ENCODE data around the gene HMGB1.

Gene HMGB1

DNA sequence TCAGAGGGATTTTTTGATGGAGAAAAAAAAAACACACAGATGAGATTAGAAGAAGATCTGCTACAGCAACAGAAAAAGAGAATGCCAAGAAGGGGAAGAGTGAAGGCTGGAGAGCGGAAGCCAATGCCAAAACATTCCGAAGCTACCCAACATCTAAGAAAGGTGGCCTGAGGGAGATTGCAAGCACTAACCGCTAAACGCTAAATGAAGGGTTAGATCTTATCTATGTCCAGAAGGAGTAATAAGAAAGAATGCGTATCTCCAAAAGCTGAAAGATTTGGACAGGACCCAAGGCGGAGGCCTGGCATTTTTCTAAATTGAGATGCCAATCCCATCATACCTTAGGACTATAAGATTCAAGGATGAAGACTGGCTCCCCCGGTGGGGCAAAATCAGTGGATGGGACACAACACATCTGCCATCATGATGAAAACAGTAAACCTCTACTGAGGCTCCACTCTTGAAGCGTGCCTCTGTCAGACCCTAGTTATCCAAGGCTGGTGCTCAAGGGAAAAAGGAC lies 15.6 kb upstream of the HMGB1 start:
- H3K4me2 ChIP-seq (ENCODE audit: low read depth, low read length, poor library complexity, severe bottlenecking), result no peak overlapping the region
- H3K4me3 ChIP-seq (ENCODE audit: low read length, poor library complexity, severe bottlenecking), result no peak overlapping the region
- no peak overlapping the region for H2AFZ ChIP-seq (ENCODE audit: low read length)
- no peaks in the 10 kb centered on the region for H3K4me1 ChIP-seq (ENCODE audit: insufficient read depth, low read length, poor library complexity, severe bottlenecking)
- H3K9me3 ChIP-seq (ENCODE audit: insufficient read depth, low read depth, low read length), result no peaks in the 10 kb centered on the region
- H3K9me2 ChIP-seq (replicated peaks; ENCODE audit: low read depth, low read length), result no peaks in the 10 kb centered on the region
- H4K20me1 ChIP-seq (ENCODE audit: insufficient read depth, low read length, poor library complexity, severe bottlenecking), result no peaks in the 10 kb centered on the region
- H3K79me2 ChIP-seq (ENCODE audit: insufficient read depth, low read length), result no peaks in the 10 kb centered on the region
- no peaks in the 10 kb centered on the region for H3F3A ChIP-seq (ENCODE audit: low read depth)
- H3K9ac ChIP-seq (ENCODE audit: low read depth, low read length, poor library complexity, severe bottlenecking), result no peak overlapping the region
- no peaks in the 10 kb centered on the region for H3K36me3 ChIP-seq (ENCODE audit: insufficient read depth, low read length)
- H3K27me3 ChIP-seq (ENCODE audit: insufficient read depth, low read length, poor library complexity, severe bottlenecking), result no peaks in the 10 kb centered on the region
- TF ChIP-seq, protein P1, sequence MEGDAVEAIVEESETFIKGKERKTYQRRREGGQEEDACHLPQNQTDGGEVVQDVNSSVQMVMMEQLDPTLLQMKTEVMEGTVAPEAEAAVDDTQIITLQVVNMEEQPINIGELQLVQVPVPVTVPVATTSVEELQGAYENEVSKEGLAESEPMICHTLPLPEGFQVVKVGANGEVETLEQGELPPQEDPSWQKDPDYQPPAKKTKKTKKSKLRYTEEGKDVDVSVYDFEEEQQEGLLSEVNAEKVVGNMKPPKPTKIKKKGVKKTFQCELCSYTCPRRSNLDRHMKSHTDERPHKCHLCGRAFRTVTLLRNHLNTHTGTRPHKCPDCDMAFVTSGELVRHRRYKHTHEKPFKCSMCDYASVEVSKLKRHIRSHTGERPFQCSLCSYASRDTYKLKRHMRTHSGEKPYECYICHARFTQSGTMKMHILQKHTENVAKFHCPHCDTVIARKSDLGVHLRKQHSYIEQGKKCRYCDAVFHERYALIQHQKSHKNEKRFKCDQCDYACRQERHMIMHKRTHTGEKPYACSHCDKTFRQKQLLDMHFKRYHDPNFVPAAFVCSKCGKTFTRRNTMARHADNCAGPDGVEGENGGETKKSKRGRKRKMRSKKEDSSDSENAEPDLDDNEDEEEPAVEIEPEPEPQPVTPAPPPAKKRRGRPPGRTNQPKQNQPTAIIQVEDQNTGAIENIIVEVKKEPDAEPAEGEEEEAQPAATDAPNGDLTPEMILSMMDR (conservative IDR thresholded peaks at IDR 0.05; ENCODE audit: low read length), result no peak
- no peak for TF ChIP-seq EZH2phosphoT487 (IDR thresholded peaks at IDR 0.05; ENCODE audit: borderline replicate concordance)

DNA sequence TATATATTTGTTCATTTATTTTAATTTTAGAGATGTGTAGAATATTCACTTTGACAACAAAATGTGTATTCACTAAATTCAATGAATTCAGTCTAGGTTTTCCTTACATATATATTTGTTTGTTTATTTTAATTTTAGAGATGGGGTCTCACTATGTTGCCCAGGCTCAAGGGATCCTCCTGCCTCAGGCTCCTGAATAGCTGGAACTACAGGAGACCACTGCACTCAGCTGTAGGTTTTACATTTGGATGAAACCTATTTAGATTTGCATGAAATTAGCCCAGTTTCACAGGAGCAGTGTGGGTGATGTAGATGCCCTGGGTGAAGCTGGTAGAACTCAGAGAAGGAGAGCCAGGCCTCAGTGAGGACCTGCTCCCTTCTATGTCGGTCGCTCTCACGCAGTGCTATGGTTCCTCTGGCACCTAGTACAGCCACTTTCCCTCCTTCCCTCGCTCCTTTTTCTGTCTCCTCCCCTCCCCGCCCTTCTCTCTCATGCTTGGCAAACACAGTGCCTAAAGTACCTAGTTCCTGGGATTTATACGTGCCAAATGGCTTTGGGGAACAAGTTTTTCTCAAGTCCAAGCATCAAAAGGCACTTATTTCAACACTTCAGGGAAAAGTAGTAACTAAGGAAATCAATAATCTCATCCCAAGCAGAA lies 14.7 kb upstream of the HMGB1 start:
- Histone ChIP-seq H3K4me1 (ENCODE audit: insufficient read depth, low read length, poor library complexity, severe bottlenecking) (no peaks in the 10 kb centered on the region), H3K79me2 (ENCODE audit: insufficient read depth, low read length) (no peaks in the 10 kb centered on the region), H3K9me2 (replicated peaks; ENCODE audit: low read depth, low read length) (no peaks in the 10 kb centered on the region), H3K27me3 (ENCODE audit: insufficient read depth, low read length, poor library complexity, severe bottlenecking) (no peaks in the 10 kb centered on the region), H3F3A (ENCODE audit: low read depth) (no peaks in the 10 kb centered on the region), H2AFZ (ENCODE audit: low read length) (no peak overlapping the region), H3K4me3 (ENCODE audit: low read length, poor library complexity, severe bottlenecking) (no peak overlapping the region), H4K20me1 (ENCODE audit: insufficient read depth, low read length, poor library complexity, severe bottlenecking) (no peaks in the 10 kb centered on the region), H3K36me3 (ENCODE audit: insufficient read depth, low read length) (no peaks in the 10 kb centered on the region), H3K4me2 (ENCODE audit: low read depth, low read length, poor library complexity, severe bottlenecking) (no peak overlapping the region), H3K9me3 (ENCODE audit: insufficient read depth, low read depth, low read length) (no peaks in the 10 kb centered on the region), H3K9ac (ENCODE audit: low read depth, low read length, poor library complexity, severe bottlenecking) (no peak overlapping the region)
- no peak for TF ChIP-seq EZH2phosphoT487 (IDR thresholded peaks at IDR 0.05; ENCODE audit: borderline replicate concordance)
- TF ChIP-seq, protein P1 (conservative IDR thresholded peaks at IDR 0.05; ENCODE audit: low read length), result no peak

DNA sequence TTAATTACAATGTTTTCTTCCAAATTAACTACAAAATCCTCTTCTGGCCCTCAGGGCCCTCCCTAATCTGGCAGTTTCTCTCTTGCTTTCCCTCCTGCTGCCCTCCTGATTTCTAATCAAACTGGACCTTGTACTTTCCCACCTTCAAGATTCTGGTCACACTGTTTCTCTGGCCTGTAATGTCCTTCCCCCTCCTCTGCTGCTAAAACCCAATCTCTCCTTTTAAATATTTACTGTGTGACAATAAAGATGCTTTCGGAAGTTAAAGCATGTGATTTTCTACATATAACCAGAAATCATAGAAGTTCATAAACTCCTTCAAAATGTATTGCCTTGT lies 14.1 kb upstream of the HMGB1 start:
- no peaks in the 10 kb centered on the region for H3K9me3 ChIP-seq (ENCODE audit: insufficient read depth, low read depth, low read length)
- H3K4me3 ChIP-seq (ENCODE audit: low read length, poor library complexity, severe bottlenecking), result no peak overlapping the region
- no peaks in the 10 kb centered on the region for H3K36me3 ChIP-seq (ENCODE audit: insufficient read depth, low read length)
- H3K9ac ChIP-seq (ENCODE audit: low read depth, low read length, poor library complexity, severe bottlenecking), result no peak overlapping the region
- no peaks in the 10 kb centered on the region for H3F3A ChIP-seq (ENCODE audit: low read depth)
- H4K20me1 ChIP-seq (ENCODE audit: insufficient read depth, low read length, poor library complexity, severe bottlenecking), result no peaks in the 10 kb centered on the region
- no peaks in the 10 kb centered on the region for H3K4me1 ChIP-seq (ENCODE audit: insufficient read depth, low read length, poor library complexity, severe bottlenecking)
- TF ChIP-seq, protein P1 (conservative IDR thresholded peaks at IDR 0.05; ENCODE audit: low read length), result no peak
- no peak for TF ChIP-seq EZH2phosphoT487 (IDR thresholded peaks at IDR 0.05; ENCODE audit: borderline replicate concordance)
- no peak overlapping the region for H2AFZ ChIP-seq (ENCODE audit: low read length)
- no peaks in the 10 kb centered on the region for H3K79me2 ChIP-seq (ENCODE audit: insufficient read depth, low read length)
- no peaks in the 10 kb centered on the region for H3K27me3 ChIP-seq (ENCODE audit: insufficient read depth, low read length, poor library complexity, severe bottlenecking)
- no peak overlapping the region for H3K4me2 ChIP-seq (ENCODE audit: low read depth, low read length, poor library complexity, severe bottlenecking)
- H3K9me2 ChIP-seq (replicated peaks; ENCODE audit: low read depth, low read length), result no peaks in the 10 kb centered on the region
